VCaP (cell line): ENCODE results near the gene VTI1A.

Experiments used
- H3K27ac ChIP-seq: fragments of 450-650 bp; 2 replicates; pipeline ENCODE4 v1.5.1; 2017
- CTCF ChIP-seq: fragments of 450-650 bp; conservative IDR thresholded peaks from 2 replicates; pipeline ENCODE4 v1.5.1; 2017; ENCODE audit warnings: mild to moderate bottlenecking, moderate library complexity

Gene VTI1A

GRCh38 chr10:112758961-112759360 lies 311.9 kb downstream of the VTI1A start:
- no peak overlapping the region for H3K27ac ChIP-seq
- TF ChIP-seq CTCF, result no peak

- H3K27ac ChIP-seq, result no peak overlapping the region
- no peak for TF ChIP-seq CTCF
Measured at GRCh38 chr10:112759496-112759895, 312.5 kb downstream of the VTI1A start.

GRCh38 chr10:112761256-112761655 lies 314.2 kb downstream of the VTI1A start:
- peak overlapping the region; percentile 39 for H3K27ac ChIP-seq
- no peak for TF ChIP-seq CTCF

GRCh38 chr10:112763916-112764520 lies 317.0 kb downstream of the VTI1A start:
- no peak overlapping the region for H3K27ac ChIP-seq
- no peak for TF ChIP-seq CTCF

- no peak overlapping the region for H3K27ac ChIP-seq
- TF ChIP-seq CTCF, result no peak
Measured at GRCh38 chr10:112765717-112766235, 318.8 kb downstream of the VTI1A start.

GRCh38 chr10:112766636-112767035 lies 319.6 kb downstream of the VTI1A start:
- no peak overlapping the region for H3K27ac ChIP-seq
- TF ChIP-seq CTCF, result no peak

- no peak for TF ChIP-seq CTCF
- H3K27ac ChIP-seq, result no peak overlapping the region
Measured at GRCh38 chr10:112767156-112767555, 320.1 kb downstream of the VTI1A start.
